Fibroblast of skin of right quadriceps (primary cell): ENCODE results near the gene INTS4.
"Not testable (repeated sequence)": the region's sequence is repeated elsewhere in the genome, so short reads cannot be mapped to it uniquely, and the experiment has no call there.

Source experiments
- DNase-seq: peaks from one replicate; pipeline ENCODE4 v3.0.0-alpha.2; 2013

Gene INTS4

GRCh38 chr11:77874206-77874605, 120.3 kb downstream of the INTS4 start:
- DNase-seq: no peak

GRCh38 chr11:77873345-77873744, 121.1 kb downstream of the INTS4 start:
- DNase-seq: no peak

GRCh38 chr11:77871855-77872254, 122.6 kb downstream of the INTS4 start:
- no peak for DNase-seq

GRCh38 chr11:77868744-77869143, 125.7 kb downstream of the INTS4 start:
- DNase-seq: no peak

- no peak for DNase-seq
Measured at GRCh38 chr11:77866336-77866735, 128.1 kb downstream of the INTS4 start.

GRCh38 chr11:77865805-77866204, 128.7 kb downstream of the INTS4 start:
- DNase-seq: peak; percentile 26

- DNase-seq: not testable (repeated sequence)
Measured at GRCh38 chr11:77861444-77861843, 133.0 kb downstream of the INTS4 start.

- not testable (repeated sequence) for DNase-seq
Measured at GRCh38 chr11:77857906-77858457, 136.5 kb downstream of the INTS4 start.

- DNase-seq: no peak
Measured at GRCh38 chr11:77854838-77855237, 139.6 kb downstream of the INTS4 start.

GRCh38 chr11:77851503-77851902, 143.0 kb downstream of the INTS4 start:
- DNase-seq: no peak

- DNase-seq: not testable (repeated sequence)
Measured at GRCh38 chr11:77843700-77844099, 150.8 kb downstream of the INTS4 start.

- peak; percentile 13 for DNase-seq
Measured at GRCh38 chr11:77842441-77843121, 151.9 kb downstream of the INTS4 start.

- DNase-seq: no peak
Measured at GRCh38 chr11:77833302-77833701, 161.2 kb downstream of the INTS4 start.

GRCh38 chr11:77828926-77829325, 165.5 kb downstream of the INTS4 start:
- DNase-seq: no peak
